Stomach (tissue), 4 donors: Measurements from ENCODE around the gene SIRT3.

Experiments used
- EP300 ChIP-seq: sonication (generic); formaldehyde crosslinking; IDR thresholded peaks from one replicate; pipeline ENCODE4 v1.6.1; 2017; ENCODE audit warnings: antibody characterized with exemption
- POLR2A ChIP-seq, 4 donors: fragments of 450-650 bp; IDR thresholded peaks; one replicate each; pipeline ENCODE4 v1.6.1; 2016; ENCODE audit warnings: antibody characterized with exemption in 4 of 4, control low read depth in 2 of 4, mild to moderate bottlenecking in 1 of 4, moderate library complexity in 1 of 4
- POLR2AphosphoS5 ChIP-seq, 3 donors: sonication (generic); formaldehyde crosslinking; IDR thresholded peaks; one replicate each; pipeline ENCODE4 v1.6.1; 2016; ENCODE audit warnings: antibody characterized with exemption in 3 of 3
- TF ChIP-seq, protein P1 (sequence below), 7 experiments: fragments of 450-650 bp in 4 of 7; fragments of 200-600 bp in 3 of 7; sonication (generic) in 3 of 7; IDR thresholded peaks; one replicate each; pipeline ENCODE4 v1.5.1; 2016 to 2019; ENCODE audit warnings: antibody characterized with exemption in 7 of 7, control low read depth in 2 of 7, mild to moderate bottlenecking in 1 of 7

- TF ChIP-seq POLR2A (IDR thresholded peaks at IDR 0.05) (no peak), POLR2AphosphoS5 (IDR thresholded peaks at IDR 0.05) (no peak), EP300 (no peak)
- TF ChIP-seq, protein P1, sequence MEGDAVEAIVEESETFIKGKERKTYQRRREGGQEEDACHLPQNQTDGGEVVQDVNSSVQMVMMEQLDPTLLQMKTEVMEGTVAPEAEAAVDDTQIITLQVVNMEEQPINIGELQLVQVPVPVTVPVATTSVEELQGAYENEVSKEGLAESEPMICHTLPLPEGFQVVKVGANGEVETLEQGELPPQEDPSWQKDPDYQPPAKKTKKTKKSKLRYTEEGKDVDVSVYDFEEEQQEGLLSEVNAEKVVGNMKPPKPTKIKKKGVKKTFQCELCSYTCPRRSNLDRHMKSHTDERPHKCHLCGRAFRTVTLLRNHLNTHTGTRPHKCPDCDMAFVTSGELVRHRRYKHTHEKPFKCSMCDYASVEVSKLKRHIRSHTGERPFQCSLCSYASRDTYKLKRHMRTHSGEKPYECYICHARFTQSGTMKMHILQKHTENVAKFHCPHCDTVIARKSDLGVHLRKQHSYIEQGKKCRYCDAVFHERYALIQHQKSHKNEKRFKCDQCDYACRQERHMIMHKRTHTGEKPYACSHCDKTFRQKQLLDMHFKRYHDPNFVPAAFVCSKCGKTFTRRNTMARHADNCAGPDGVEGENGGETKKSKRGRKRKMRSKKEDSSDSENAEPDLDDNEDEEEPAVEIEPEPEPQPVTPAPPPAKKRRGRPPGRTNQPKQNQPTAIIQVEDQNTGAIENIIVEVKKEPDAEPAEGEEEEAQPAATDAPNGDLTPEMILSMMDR (IDR thresholded peaks at IDR 0.05): no peak
Measured at GRCh38 chr11:261624-262023, 25.5 kb upstream of the SIRT3 start.
